DND-41 (cell line): ENCODE results near the gene RPS15A.

Experiments used
- CTCF ChIP-seq: IDR thresholded peaks from 2 replicates; pipeline ENCODE4 v1.5.1; 2012; ENCODE audit warnings: borderline replicate concordance, low read length, moderate library complexity, mild to moderate bottlenecking; ENCODE audit not compliant: poor library complexity, severe bottlenecking; ENCODE audit errors: extremely low read depth
- EZH2 ChIP-seq: IDR thresholded peaks from 3 replicates; pipeline ENCODE4 v1.6.1; 2012; ENCODE audit warnings: borderline replicate concordance, low read depth, mild to moderate bottlenecking, moderate library complexity, low read length, inconsistent platforms; ENCODE audit not compliant: severe bottlenecking

GRCh38 chr16:18782697-18783429 is 7.3 kb downstream of the RPS15A start:
- TF ChIP-seq CTCF (no peak), EZH2 (no peak)
